HG02885 (cell line): ENCODE results near the gene CCDC174.
A peak's percentile ranks its signal among the peaks of the same experiment; 100 is the strongest.

Experiments
- ATAC-seq: cut with Tn5 transposase; IDR thresholded peaks from one replicate; pipeline ENCODE4 v1.9.1; 2021; ENCODE audit warnings: mild to moderate bottlenecking; ENCODE audit not compliant: unreplicated experiment, poor library complexity

CCDC174 gene

DNA sequence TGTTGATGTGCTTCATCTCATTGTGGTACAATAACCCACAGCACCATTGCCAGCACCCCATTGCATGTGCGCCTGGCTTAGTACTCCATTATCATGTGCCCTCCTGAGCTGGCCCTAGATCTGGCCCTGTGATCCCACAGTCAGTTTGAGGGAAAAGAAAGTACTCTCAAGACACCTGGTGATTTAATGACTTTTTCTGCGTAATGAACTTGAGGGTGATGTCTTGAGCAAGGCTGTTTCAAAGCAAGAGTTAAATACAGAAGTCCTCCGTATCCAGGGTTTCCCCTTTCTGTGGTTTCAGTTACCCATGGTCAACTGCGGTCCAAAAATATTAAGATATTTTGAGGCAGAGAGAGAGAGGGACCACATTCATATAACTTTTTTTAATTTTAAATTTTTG, 39.7 kb downstream of the CCDC174 start:
- ATAC-seq: peak; percentile 40

DNA sequence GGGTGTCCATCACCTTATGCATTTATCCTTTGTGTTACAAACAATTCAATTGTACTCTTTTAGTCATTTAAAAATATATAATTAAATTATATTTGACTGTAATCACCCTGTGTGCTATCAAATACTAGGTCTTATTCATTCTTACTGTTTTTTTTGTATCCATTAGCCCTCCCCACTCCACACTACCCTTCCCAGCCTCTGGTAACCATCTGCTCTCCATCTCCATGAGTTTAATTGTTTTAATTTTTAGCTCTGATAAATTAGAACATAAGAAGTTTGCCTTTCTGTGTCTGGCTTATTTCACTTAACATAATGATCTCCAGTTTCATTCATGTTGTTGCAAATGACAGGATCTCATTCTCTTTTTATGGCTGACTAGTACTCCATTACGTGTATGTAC, 40.2 kb downstream of the CCDC174 start:
- no peak for ATAC-seq

GRCh38 chr3:14698601-14699244, 47.2 kb downstream of the CCDC174 start:
- no peak for ATAC-seq

DNA sequence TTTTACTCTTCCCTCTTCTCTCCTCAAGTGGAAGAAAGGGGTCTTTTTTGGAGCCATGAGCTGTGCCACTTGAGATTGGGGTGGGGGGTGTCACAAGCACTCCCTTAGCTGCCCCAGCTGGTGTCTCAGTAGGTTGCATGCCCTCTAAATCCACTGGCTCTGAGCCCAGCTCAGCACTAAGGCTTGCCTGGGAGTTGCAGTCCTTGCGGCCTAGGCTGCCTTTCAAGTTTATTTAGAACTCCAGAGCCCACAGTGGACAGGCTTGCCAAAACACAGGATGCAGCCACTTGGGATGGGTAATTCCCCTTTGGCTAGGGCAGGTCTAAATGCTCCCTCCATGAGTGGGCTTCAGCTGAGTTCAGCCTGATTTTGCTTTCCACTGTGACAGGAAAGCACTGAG, 48.1 kb downstream of the CCDC174 start:
- ATAC-seq: no peak

DNA sequence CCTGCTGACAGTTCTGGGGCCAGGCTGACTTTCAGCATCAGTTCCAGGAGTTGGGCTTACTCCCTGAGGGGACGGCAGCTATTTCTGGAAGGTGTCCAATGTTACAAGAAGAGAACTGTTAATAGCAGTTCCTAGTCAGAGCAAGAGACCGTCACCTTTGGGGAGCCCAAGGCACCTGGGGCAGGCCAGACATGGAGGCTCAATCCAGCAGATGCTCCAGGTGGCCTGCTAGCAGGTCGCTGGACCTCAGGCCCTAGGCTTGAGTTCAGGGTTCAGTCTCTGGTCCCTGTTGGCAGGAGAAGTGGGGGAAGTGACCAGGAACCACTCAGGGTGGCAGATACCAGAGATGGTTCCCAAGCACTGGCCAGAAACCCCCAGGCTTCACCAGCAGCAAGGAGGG, 49.3 kb downstream of the CCDC174 start:
- no peak for ATAC-seq

DNA sequence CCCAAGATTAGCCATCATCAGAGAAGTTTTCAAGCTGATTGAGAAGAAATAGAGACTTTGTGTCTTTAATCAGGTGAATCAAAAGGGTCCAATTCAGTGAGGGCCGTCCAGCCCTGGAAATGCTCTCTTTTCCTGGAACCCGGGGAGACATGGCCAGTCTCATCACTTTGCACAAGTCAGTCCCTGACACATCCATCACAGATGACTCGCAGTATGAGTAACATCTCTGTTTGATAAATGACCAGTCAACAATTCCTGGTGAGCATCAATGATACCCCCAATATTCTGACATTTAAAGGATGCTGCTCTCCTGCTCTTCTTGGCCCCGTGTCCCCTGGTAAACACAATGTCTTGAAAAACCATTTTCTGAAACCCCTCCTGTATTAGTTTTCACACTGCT, 50.1 kb downstream of the CCDC174 start:
- ATAC-seq: no peak

GRCh38 chr3:14703128-14703750, 51.7 kb downstream of the CCDC174 start:
- no peak for ATAC-seq

DNA sequence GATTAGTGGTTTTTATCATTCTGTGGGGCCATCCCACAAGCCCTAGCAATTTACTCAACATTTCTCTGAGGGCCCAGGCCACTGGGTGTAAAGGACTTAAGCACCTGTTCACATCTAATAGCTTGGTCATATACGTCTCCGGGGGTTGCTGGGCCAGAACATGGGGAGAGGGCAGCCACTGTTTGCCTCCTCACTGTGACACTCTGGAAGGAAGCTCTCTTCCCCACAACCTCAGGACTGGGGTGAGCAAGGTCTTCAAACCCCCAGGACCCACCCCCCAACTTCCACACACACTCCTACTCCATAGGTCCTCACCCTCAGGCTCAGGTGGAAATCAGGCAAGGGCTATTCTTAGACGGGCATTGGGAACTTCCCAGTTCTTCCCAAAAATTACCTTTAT, 52.2 kb downstream of the CCDC174 start:
- no peak for ATAC-seq

DNA sequence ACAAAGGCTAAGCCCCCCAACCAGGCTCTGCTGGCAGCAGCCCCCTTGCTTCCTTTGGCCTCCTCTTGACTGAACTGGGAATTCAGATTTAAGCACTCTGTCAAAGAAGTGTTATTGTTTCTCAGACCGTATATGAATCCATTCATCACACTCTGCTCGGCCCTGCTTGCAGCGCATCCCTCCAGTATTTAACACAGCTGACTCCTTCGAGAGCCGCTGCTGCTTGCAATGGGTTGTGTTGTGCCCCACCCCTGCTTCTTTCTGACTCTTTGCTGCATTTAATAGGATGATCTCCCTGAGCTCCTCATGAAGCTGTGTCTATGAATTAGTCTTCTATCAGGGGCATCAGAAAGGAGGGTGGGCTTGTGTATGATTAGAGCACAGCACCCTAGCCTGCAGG, 54.5 kb downstream of the CCDC174 start:
- ATAC-seq: no peak

DNA sequence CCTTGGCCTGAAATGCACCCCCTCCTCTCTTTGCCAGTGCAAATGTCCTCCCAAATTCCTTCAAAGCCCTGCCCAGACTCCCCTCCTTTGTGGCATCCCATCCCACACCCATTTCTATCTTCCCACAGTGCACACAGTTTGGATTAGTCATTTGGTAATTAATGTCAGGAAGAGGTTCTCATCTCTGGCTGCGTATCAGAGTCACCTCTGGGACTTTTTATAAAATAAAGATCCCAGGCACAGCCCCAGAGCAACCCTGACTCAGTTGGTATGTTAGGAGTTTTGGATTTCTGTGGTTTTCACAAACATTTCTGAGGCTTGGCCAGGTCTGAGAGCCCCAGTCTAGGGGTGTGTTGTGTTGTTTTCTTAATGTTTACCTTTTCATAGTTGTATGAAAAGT, 65.0 kb downstream of the CCDC174 start:
- ATAC-seq: no peak

- no peak for ATAC-seq
Measured at GRCh38 chr3:14717307-14717706, 65.7 kb downstream of the CCDC174 start.

DNA sequence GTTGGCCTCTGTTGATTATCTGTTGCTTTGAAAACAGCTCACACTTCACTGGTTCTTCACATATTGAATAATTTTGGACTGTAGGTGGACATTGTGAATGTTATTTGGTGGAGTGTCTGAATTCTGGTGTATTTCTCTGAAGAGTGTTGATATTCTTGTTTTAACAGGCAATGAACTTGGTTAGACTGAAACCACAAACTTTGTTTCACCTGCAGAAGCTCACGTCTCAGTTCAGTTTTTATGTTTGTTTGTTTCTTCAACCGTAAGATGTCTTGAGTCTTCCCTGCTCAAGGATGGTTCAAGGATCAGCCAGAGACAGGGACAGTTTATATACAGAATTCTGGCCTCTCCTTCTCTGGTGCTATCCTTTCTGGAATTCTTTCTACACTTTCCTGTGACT, 67.0 kb downstream of the CCDC174 start:
- ATAC-seq: no peak

GRCh38 chr3:14719006-14719405, 67.4 kb downstream of the CCDC174 start:
- ATAC-seq: no peak

GRCh38 chr3:14721126-14721864, 69.7 kb downstream of the CCDC174 start:
- no peak for ATAC-seq
